GM12892 (cell line): ENCODE data around the gene PFKL.

Experiments
- DNase-seq: peaks from one replicate; pipeline ENCODE4 v3.0.0; 2011; ENCODE audit not compliant: insufficient read length
- FAIRE-seq: peaks from 2 replicates; lab custom pipeline; 2011; peaks lifted over from hg19 to GRCh38; lab: Jason Lieb, UNC
- POLR2A ChIP-seq: IDR thresholded peaks from 2 replicates; pipeline ENCODE4 v1.6.1; 2011; ENCODE audit warnings: low read depth, low read length, control low read depth
- POLR2AphosphoS5 ChIP-seq: IDR thresholded peaks from 2 replicates; pipeline ENCODE4 v1.6.1; 2011; ENCODE audit warnings: low read depth, low read length, control low read depth
- TAF1 ChIP-seq: IDR thresholded peaks from 2 replicates; pipeline ENCODE4 v1.6.1; 2011; ENCODE audit warnings: low read depth, mild to moderate bottlenecking, control low read depth, low read length, borderline replicate concordance

Gene PFKL

GRCh38 chr21:44310628-44311507, 11.0 kb downstream of the PFKL start:
- FAIRE-seq (no peak), DNase-seq (no peak)
- TF ChIP-seq TAF1 (no peak), POLR2AphosphoS5 (no peak)

DNA sequence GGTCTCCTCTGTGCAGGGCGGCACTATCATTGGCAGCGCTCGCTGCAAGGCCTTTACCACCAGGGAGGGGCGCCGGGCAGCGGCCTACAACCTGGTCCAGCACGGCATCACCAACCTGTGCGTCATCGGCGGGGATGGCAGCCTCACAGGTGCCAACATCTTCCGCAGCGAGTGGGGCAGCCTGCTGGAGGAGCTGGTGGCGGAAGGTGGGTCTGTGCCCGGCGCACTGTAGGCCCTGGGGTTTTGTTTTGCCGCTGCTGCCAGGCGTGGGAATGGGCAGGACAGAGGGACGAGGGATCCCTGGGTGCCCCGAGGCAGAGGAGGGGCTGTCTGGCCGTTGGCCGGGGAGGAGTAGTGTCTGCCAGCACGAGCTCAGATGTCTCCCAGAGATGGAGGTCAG, 12.2 kb downstream of the PFKL start:
- no peak for DNase-seq
- FAIRE-seq, result no peak
- TF ChIP-seq POLR2AphosphoS5, result no peak
- TF ChIP-seq TAF1, result no peak
- no peak for TF ChIP-seq POLR2A

DNA sequence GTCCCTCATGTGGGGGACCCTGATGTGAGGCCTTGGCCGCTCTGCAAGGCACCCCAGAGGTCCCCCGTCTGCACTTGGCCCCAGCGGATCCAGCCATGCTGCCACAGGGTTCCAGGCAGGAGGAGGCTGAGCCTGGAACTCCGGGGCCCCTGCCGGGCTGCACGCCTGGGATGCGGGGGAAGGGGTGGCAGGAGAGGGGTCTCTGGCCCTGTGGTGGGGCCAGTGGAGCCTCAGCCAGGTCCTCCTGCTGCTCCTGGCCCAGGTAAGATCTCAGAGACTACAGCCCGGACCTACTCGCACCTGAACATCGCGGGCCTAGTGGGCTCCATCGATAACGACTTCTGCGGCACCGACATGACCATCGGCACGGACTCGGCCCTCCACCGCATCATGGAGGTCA, 12.9 kb downstream of the PFKL start:
- TF ChIP-seq TAF1, result no peak
- TF ChIP-seq POLR2A, result no peak
- TF ChIP-seq POLR2AphosphoS5, result no peak
- FAIRE-seq (no peak), DNase-seq (no peak)

GRCh38 chr21:44313451-44313850, 13.6 kb downstream of the PFKL start:
- DNase-seq, result no peak

DNA sequence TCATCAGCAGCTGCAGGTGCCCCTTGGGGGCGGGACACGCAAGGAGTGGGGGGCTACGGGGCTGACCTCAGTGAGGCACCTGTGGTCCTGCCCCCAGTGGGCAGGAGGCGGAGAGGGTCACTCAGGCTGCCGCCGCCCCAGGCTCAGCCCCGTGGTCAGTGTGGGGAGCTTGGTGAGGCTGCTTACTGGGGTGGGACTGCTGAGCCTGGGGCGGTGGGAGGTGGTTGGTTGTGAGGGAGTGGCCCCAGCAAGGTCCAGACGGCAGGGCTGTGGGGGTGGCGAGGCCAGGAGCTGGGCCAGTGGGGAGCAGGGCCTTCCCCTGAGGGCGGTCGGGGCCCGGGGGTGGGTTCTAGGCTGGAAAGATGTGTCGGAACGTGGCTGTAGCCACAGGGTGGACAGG, 14.3 kb downstream of the PFKL start:
- DNase-seq (no peak), FAIRE-seq (no peak)
- no peak for TF ChIP-seq POLR2AphosphoS5
- no peak for TF ChIP-seq POLR2A
- no peak for TF ChIP-seq TAF1

More at GRCh38 chr21:44313451-44313850, 13.6 kb downstream of the PFKL start:
- no peak for TF ChIP-seq TAF1
- no peak for TF ChIP-seq POLR2A
- TF ChIP-seq POLR2AphosphoS5, result no peak
- FAIRE-seq, result no peak

GRCh38 chr21:44314561-44314960, 14.7 kb downstream of the PFKL start:
- no peak for TF ChIP-seq POLR2AphosphoS5
- no peak for FAIRE-seq
- DNase-seq, result no peak

DNA sequence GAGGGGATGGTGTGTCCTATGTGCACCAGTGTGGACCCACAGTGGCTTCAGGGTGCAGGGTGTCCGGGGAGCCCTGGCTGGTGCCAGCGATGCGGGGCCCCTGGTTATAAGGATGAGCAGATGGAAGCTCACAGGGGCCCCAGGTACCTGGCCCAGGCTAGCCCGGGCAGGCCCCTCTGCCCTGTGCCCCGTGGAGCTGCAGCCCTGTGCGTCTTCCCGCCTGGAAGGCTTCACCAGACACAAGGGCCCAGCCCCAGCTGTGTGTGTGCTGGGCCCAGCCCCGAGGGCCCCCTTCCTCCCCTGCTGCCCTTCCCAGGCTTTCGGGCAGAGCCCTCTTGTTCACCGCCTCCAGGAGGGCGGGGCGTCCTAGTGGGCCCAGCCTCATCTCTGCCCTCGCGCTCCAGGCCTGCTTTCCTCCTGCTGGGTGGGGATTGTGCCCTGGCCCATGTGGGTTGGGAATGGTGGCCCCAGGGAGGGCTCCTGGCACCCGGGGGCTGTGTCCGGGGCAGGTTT, 15.9 kb downstream of the PFKL start:
- TF ChIP-seq TAF1 (no peak), POLR2AphosphoS5 (no peak), POLR2A (no peak)
- FAIRE-seq (no peak), DNase-seq (no peak)

DNA sequence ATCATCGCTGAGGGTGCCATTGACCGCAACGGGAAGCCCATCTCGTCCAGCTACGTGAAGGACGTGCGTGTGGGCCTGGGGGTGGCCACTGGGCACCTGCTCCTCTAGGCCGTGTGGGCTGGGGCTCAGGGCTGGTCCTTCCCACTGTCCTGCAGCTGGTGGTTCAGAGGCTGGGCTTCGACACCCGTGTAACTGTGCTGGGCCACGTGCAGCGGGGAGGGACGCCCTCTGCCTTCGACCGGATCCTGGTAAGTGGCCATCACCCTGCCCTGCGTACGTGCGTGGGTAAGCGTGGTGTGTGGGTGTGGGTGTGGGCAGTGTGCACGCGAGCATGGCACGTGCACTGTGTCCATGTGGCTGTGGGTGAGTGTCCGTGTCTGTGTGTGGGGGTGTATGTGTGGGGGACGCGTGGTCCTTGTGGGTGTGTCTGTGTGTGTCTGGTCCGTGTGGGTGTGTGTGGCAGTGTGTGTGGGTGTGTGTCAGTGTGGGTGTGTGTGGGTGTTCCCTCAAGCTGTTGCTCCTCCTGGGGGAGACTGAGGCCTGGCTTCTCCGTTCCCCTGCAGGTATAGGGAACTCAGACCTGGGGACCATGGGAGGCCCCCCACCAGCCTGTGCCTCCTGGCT, 16.5 kb downstream of the PFKL start:
- TF ChIP-seq POLR2AphosphoS5 (peak; percentile 47; the same call in 1 of the 2 replicates), POLR2A (no peak)
- FAIRE-seq (no peak), DNase-seq (no peak)

DNA sequence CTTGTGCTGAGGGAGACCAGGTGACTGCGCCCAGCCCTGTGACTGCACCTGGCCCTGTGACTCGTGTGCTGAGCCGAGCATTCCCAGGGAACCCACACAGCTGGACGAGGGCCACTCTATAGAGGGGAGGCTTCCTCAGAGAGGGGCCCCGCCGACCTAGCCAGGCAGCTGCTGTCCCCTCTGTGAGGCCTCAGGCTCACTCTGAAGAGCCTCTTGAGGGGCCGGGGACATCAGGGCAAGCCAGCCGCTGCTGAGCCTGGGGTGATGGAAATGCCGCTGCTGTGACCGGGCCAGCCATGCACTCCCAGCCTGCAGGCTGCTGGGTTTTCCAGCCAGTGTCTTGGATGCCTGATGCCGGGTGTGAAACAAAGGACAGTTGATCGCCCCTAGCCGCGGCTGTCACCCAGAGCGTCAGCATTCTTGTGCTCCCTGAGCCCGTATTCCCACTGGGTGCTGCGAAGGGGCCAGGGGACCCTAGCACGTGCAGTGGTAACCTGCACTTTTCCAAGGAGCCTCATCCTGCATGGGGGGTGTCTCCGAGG, 17.5 kb downstream of the PFKL start:
- TF ChIP-seq TAF1 (no peak), POLR2A (no peak)
- DNase-seq, result no peak
- no peak for FAIRE-seq

DNA sequence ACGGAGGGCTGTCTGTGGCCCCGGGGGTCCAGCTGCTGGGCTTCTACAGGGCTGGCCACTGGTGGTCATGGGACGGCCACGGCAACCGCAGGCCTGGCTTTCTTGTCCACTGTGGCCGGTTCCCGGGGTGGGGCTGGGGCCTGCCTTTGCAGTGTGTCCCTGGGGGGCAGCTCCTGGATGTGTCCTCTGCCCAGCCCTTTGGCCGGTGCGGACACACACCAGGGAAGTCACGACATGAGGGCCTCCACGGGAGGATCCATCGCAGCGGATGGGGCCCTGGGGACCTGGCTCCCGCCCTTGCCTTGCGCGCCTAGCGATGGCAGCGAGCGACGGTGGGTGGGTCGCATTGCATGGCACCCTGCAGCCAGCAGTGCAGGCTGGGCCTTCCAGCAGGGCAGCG, 18.0 kb downstream of the PFKL start:
- TF ChIP-seq TAF1 (no peak), POLR2AphosphoS5 (no peak), POLR2A (no peak)
- FAIRE-seq (no peak), DNase-seq (no peak)

DNA sequence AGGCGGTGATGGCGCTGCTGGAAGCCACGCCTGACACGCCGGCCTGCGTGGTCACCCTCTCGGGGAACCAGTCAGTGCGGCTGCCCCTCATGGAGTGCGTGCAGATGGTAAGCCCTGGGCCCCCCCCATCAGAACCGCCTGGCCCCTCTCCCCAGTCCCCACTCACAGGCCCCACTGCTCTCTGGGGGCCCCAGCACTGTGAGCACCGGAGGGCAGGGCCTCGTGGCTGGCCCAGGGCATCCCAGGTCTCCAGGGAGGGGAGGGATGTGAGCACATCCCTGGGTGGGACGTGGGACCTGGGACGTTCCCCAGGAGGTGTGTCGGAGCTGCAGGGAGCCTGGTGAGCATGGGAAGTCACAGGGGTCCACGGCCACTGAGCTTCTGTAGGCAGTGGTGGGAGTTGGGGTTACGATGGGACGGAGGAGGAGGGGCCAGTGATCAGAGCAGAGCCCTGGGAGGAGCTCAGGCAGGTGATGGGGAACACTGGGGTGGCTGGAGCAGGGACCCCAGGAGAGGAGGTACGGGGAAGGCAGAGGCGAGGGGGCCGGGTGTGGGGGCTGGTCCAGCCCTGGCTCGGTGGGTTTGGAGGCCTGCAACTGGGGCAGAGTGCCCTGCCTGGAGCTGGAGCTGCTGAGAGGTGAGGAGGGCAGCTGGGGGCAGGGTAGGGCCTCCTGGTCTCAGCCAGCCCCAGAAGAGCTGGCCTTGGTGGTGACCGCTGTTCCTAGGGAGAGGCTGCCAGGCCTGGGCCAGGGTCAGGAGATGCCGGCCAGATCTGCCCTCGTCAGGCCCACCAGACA, 18.8 kb downstream of the PFKL start:
- TF ChIP-seq POLR2A (no peak), POLR2AphosphoS5 (no peak)
- DNase-seq, result no peak
- FAIRE-seq, result no peak
